Measurements from ENCODE around the gene EXOC6B.
A peak's percentile ranks its signal among the peaks of the same experiment; 100 is the strongest.
"Not testable (repeated sequence)": the region's sequence is repeated elsewhere in the genome, so short reads cannot be mapped to it uniquely, and the experiment has no call there.

EXOC6B gene

DNA sequence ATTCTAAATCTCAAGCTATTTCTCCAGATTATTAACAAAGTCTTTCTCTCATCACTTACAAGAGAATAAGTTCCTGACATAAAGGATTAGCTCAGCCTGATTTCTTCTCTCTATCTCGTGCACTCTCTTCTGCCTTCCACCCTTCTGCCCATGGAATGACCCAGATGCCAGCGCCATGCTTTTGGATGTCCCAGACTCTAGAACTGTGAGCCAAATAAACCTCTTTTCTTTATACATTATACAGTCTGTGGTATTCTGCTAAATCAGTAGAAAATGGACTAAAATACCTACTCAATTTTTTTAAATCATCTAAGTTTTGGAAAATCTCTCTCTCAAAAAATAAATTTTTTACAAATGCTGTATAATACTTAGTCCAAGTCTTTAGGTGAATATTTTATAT lies 218.6 kb downstream of the EXOC6B start:
- DNase-seq (ENCODE audit: low spot score), result no peak

DNA sequence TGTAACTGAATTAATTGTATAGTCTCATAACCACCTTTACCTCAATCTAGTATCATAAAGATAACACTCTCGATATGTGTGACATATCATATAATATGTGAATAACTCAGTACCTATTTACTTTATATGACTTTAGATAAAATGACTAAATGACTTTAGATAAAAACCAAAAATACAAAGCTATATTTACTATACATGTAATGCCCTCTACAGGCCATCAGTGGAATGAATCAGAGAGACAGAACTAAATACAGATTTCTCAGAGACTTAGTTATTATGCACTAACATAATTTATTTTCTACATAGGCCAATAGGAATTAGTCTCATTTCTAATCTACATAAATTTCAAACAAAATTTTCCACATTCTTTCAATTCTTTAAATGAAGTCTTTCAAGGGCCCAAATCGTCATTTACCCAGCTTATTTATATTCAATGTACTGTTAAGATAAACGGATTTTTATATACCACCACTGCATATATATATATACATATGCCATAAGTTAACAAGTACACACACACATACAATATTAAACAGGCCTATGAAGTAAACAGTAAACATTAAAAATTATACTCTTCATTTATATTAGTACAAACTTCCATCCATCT lies 219.9 kb downstream of the EXOC6B start:
- peak; percentile 39 for DNase-seq (ENCODE audit: low spot score)

DNA sequence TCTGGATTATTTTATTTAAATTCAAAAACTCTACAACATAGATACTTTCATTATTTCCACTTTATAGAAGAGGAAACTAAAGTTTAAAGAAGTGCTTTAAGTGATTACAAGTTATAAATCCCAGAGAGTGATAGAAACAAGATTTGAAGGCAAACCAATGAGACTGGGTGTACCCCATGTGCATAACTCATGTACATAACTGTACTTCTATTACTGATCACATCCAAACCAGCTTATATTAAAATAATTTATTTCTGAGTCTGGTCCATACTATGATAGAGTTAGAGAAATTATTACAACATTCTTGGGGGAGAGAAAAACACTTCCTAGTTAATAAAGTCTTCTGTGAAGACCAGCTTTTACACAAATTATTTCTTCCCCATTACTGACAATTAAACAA lies 221.4 kb downstream of the EXOC6B start:
- no peak for DNase-seq (ENCODE audit: low spot score)

DNA sequence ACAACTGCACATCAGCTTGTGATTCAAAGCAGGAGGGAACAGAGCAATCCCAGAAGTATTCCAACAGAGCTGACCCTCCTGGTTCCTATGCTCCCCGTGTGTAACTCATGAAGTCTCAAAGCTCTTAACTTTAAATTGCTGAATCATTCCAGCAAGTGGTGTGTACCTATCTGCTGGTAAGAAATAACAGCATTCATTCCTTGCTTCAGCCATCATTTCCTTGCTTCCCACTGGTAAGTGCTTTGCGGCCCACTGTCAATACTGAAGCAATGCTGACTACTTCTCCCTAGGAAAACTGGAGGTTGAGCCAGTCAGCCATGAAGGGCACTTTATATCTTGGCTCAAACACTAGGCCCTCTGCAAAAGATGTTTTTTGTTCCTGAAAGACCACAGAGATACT lies 222.4 kb downstream of the EXOC6B start:
- DNase-seq (ENCODE audit: low spot score), result no peak

DNA sequence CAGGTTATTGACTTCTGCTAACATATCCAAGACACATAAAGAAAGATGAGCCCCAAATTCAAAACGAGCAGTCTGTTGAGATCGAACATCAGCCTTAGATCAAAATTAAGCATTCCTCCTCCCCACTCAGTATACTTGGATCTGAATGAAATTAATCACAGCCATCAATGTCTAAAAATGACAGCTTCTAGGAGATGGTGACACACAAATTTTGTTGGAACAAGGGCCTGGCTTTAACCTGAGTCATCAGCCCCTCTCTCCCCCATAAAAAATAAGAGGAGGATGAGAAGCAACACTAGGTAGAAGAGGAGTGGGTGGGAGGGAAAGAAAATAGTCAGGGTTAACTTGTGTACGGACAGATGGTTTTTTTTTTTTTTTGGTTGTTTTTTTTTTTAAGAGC lies 223.1 kb downstream of the EXOC6B start:
- DNase-seq (ENCODE audit: low spot score), result no peak

DNA sequence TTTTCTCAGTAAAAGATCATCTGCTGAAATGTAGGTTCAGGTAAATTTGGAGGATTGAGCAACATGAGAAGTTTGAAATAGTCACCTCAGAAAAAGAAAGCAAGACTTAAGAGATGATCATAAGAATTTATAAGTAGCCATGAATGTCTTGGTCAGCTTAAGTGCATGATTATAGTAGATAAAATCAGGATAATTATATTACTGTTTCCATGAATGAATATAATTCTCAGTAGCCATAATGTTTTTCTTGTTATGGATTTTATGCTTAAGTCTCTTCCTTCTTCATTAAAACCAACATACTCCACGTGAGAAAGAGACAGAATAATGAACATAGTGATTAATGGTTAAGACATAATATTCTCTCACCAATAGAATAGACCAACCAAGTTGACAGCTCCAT lies 223.7 kb downstream of the EXOC6B start:
- DNase-seq (ENCODE audit: low spot score), result no peak

DNA sequence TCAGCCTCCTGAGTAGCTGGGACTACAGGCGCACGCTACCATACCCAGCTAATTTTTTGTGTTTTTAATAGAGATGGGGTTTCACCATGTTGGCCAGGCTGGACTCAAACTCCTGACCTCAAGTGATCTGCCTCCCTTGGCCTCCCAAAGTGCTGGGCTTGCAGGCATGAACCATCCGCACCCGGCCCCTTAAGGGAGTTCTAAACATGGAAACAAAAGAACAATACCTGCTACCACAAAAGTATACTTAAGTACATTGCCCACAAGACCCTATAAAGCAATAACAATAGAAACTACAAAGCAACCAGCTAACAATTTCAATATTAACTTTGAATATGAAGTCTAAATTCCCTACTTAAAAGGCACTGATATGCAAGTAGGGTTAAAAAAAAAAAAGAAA lies 242.0 kb downstream of the EXOC6B start:
- not testable (repeated sequence) for DNase-seq (ENCODE audit: low spot score)

DNA sequence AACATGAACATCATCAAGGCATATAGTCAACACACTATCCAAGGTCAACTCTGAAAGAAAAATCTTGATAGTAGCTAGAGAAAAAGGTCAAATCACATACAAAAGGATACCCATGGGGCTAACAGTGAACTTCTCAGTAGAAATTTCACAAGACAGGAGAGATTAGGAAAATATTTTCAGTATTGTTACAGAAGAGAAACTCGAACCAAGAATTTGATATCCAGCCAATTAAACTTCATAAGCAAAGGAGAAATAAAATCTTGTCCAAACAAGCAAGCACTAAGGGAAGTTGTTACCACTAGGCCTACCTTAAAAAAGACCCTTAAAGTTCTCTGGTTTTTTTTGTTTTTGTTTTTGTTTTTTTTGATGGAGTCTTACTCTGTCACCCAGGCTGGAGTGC lies 242.5 kb downstream of the EXOC6B start:
- DNase-seq (ENCODE audit: low spot score), result no peak

DNA sequence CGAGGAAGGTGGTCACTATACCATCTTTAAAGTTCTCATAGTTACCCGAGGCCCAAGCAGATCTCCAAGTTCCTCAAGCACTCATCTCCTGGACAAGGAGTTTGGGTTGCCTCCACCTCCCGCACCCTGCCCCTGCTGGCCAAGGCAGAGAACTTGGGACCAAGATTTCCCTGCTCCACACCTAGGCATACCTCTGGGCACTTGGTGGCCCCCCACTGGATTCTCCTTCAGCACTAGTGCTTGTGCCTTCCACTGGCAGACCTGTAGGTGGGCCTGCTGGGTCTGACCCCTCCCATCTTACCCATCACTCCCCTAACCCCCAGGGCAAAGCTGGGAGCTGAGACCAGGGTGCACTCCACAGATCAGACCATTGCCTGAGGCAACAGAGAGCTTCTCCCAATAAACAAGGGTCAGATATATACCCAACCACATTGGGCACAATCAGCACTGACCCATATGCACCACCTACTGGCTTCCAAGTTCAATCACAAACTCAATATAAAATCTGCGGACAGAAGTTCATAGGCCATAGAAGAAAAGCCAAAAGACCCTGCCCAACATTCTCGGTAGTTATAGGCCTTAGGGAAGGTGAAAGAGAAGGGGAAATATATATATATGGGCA lies 244.2 kb downstream of the EXOC6B start:
- DNase-seq (ENCODE audit: low spot score), result no peak

DNA sequence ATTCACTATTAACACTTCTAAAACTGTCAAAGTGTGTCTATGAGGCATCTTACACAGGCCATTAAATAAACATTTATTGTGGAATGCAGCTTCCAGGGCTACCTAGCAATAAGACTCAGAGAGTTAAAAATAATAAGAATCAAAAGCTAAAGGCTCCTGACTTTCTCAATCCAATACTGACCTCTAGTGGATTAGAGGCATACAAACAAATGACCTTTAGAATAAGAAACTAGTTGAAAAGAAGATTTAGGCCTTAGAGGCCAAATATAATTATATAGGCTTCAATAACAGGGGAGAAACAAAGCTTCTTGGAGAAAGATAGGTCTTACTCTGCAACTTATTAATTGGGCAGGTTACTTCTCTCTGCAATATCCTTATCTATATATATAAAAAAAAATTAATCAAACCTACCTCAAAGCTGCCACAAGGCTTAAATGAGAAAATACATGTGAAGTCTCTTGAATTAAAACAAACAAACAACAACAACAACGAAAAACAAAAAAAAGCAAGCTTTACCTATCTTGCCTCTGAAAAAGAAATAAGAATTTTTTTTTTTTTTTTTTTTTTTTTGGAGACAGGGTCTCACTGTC lies 246.1 kb downstream of the EXOC6B start:
- DNase-seq (ENCODE audit: low spot score), result peak; percentile 29

DNA sequence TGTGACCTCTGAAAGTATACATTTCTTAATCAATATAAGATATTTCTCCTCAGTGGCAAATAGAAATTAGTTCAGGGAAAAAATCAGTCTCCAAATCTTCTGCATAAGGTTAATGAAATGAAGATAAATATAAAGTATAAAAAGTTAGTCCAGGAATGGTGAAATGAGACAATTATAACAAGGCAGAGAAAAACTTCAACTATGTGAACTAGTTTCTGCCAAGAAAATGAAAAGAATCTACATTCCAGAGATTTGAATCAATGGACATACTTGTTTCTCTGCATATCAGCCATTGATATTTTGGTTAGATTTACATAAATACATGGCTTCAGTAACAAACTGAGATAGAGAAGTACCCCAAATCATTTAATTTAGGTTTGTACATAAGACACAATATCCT lies 249.0 kb downstream of the EXOC6B start:
- peak; percentile 28 for DNase-seq (ENCODE audit: low spot score)

DNA sequence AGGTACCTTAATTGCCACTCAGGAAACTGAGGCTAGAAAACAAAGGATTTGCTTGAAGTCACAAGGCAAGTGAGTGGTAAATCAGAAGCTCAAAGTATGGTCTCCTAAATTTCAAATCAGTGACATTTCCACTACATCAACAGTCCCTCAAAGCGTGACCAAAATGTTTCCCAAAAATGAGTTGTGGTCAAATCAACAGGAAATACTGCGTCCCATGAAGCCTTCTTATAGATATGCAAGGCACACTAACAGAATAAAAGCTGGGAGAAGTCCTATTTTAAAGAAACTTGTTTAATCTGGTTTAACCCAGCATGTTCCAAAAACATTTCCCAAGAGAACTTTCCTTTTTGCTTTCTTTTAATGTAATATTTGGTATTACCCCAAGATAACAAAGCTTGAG lies 249.4 kb downstream of the EXOC6B start:
- DNase-seq (ENCODE audit: low spot score), result no peak

DNA sequence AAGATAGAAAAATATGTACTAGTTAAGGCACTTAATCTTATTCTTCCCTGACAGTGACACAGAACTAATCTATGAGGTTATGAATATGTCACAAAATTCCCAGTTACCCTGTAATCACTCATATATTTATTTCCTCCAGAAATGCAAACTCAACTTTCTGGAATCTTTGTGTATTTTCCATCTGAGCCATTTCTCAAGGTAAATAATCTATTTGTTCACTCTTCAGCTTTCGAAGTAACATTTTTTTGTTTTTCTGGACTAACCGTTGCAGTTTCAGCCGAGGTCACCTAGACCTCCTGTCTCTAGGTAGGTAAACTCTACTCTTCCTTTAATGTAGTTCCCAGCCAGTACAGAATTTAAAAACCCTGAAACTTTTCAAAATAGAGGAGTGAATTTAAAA lies 250.9 kb downstream of the EXOC6B start:
- DNase-seq (ENCODE audit: low spot score), result no peak

DNA sequence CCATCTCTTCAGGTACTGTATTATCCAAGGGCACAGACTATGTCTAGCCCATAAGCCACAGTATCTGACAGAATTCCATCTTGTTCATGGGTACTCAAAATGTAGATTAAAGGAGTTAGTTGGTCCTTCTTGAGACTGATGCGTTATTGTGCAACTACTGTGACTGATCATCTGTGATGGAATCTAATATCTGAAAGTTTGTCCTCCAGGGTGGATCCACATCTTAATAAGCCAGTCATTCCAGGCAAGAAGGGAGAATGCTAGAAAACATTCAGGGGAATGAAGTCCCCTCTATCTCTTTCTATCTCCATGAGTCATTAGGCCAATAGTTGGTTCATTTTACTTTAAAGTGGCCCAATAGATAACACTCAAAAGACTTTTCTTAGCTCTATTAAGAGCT lies 252.6 kb downstream of the EXOC6B start:
- no peak for DNase-seq (ENCODE audit: low spot score)

DNA sequence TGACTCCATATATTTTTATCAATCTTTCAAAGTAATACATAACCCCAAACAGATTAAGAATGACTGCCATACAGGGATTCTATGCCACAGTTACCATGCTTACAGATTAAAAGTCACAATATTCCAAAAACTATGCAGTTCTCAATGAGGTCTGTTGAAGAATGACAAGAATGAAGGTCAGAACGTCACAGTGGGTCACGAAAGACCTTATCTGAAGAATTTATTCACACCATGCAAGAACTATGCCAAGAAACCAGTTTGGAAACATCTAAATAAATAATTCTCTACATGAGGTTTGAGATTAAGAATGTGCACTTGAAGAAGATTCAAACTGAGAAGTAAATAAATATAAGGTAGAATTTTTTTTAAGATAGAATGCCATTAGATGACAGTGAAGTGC lies 253.3 kb downstream of the EXOC6B start:
- DNase-seq (ENCODE audit: low spot score), result peak; percentile 7

DNA sequence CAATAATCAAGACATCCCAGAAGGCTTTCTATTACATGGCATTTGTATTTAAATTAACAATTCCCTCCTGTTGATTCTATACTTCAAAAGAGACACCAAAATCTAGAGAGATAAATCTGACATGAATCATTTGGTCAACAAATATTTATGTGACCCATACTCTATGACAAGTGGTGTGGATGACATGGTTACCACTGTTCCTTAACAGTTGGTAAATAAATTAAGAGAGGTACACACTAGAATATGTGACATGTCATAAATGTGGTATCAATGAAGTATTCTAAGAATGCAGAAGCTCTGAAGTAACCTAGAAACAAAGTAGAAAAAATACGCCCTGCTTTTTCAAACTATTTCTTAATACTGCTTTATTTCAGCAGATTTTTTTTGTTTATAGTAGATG lies 255.4 kb downstream of the EXOC6B start:
- peak; percentile 33 for DNase-seq (ENCODE audit: low spot score)

DNA sequence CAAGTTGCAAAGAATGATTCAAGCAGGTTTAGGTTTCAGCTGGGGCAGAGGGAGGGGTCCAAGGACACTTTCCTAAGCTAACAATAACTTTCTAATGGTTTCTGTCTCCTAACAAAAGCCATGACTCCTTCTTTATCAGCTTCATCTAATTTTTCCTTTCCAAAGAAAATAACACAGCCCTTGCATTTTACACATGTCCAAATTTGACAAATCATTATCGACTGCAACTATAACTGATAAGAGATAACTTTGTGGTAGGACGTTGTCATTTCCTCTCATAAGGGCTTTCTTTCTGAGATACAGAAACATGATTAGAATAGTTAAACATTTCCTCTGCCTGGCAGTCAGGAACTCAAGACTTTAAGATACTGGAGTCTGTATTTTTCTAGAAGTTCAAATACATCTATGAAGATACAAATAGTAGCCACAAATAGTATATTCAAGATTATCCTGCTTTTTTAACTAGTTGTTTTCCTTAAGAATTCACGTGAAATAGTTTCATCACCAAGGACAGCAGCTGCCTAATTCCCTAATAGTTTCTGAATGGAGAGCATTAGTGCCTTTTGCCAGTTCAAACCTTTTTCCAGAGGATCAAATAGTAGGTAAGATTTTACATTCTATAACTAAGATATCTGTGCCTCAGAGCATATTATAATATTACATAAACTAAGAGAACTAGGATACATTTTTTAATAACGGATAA lies 263.2 kb downstream of the EXOC6B start:
- no peak for DNase-seq (ENCODE audit: low spot score)

DNA sequence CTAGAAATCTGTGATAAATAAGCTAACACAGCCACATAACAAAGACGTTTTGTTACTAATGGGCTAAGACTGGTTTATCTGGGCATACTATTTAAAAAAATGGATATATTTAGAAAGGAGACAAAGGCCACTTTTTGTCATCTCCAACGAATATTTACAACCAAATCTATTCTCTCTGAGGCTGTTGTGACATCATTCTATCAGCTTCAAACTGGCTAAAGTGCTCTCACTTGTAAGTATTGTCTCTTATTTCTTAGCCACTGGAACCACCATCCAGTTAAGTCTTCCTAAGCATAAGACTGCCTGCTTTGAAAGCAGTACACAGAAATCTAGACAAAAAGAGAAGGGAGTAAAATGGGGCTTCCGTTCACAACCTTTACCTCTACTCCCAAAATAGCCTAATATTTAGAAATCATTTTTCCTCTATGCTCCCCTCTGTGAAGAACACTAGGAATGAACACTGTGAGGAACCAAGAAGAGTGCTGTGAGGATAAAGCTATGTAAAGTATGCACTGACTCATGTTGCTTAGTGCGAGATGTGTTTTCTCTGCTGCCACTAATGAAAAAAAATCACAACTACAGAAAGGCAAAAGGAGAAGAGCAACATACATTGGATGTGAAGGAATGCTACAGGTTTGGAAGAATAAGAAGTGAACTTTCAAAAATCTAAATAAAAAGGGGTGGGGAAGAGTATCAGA lies 264.1 kb downstream of the EXOC6B start:
- DNase-seq (ENCODE audit: low spot score), result peak; percentile 58

DNA sequence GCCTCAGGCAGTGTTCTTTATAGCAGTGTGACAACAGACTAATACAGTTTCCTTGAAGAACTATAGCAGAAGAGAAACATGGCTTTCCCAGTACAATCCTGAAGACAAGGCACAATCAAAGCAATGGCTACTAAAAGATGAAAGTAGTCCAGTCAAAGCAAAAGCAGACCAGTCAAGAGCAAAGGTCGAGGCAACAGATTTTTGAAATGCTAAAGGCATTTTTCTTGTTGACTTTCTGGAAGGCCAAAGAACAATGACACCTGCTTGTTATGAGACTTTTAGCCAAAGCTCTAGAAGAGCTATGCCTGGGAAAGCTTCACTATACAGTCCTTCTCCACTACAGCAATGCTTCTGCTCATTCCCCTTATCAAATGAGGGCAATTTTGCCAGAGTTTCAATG lies 269.9 kb downstream of the EXOC6B start:
- DNase-seq (ENCODE audit: low spot score), result no peak

DNA sequence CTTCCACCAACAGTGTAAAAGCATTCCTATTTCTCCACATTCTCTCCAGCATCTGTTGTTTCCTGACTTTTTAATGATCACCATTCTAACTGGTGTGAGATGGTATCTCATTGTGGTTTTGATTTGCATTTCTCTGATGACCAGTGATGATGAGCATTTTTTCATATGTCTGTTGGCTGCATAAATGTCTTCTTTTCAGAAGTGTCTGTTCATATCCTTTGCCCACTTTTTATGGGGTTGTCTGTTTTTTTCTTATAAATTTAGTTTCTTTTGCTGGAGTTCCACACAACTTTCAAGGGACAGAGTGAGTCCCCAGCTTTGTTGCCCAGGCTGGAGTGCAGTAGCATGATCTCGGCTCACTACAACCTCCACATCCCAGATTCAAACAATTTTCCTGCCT lies 270.5 kb downstream of the EXOC6B start:
- not testable (repeated sequence) for DNase-seq (ENCODE audit: low spot score)

DNA sequence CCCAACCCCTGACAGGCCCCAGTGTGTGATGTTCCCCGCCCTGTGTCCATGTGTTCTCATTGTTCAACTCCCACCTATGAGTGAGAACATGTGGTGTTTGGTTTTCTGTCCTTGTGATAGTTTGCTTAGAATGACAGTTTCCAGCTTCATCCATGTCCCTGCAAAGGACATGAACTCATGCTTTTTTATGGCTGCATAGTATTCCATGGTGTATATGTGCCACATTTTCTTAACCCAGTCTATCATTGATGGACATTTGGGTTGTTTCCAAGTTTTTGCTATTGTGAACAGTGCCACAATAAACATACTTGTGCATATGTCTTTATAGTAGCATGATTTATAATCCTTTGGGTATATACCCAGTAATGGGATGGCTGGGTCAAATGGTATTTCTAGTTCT lies 270.9 kb downstream of the EXOC6B start:
- not testable (repeated sequence) for DNase-seq (ENCODE audit: low spot score)

DNA sequence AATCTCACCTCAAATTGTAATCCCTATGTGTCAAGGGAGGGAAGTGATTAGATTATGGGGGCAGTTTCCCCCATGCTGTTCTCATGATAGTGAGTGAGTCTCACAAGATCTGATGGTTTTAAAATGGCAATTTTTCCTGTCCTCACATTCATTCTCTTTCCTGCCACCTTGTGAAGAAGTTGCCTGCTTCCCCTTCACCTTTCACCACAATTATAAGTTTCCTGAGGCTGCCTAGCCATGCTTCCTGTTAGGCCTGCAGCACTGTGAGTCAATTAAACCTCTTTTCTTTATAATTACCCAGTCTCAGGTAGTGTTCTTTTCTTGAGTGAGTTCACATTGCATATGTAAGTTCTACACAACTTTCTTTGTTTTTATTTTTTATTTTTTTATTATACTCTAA lies 271.5 kb downstream of the EXOC6B start:
- DNase-seq (ENCODE audit: low spot score), result no peak
